Tibial nerve (tissue), 4 donors: ENCODE data around the gene SNAI3. TPM values are rescaled to one million over a fixed set of nuclear protein-coding genes. Genes with fewer than 3 reads are reported as not detected.

Experiments
- DNase-seq, 2 donors: peaks; one replicate each; pipeline ENCODE4 v3.0.0-alpha.2; 2019; ENCODE audit warnings: low spot score in 2 of 2
- H3K27ac ChIP-seq, 4 donors: fragments of 200-600 bp; sonication (generic) in 3 of 4; one replicate each; pipeline ENCODE4 v1.5.1; 2017 to 2019; ENCODE audit warnings: mild to moderate bottlenecking in 1 of 4
- H3K27me3 ChIP-seq, 2 donors: fragments of 200-600 bp; sonication (generic) in 1 of 2; one replicate each; pipeline versions ENCODE4 v1.5.1 to v1.6.0; 2017 to 2019
- H3K36me3 ChIP-seq, 3 donors: fragments of 200-600 bp; sonication (generic); one replicate each; pipeline ENCODE4 v1.5.1; 2018 to 2019
- H3K4me1 ChIP-seq, 4 donors: fragments of 200-600 bp; sonication (generic) in 3 of 4; one replicate each; pipeline ENCODE4 v1.5.1; 2017 to 2019
- H3K4me3 ChIP-seq, 4 donors: fragments of 200-600 bp; sonication (generic) in 3 of 4; one replicate each; pipeline ENCODE4 v1.5.1; 2017 to 2019; ENCODE audit warnings: mild to moderate bottlenecking in 1 of 4, moderate library complexity in 1 of 4
- H3K9me3 ChIP-seq, 4 donors: fragments of 200-600 bp; sonication (generic) in 3 of 4; one replicate each; pipeline ENCODE4 v1.5.1; 2017 to 2019
- CTCF ChIP-seq, 5 experiments: fragments of 200-600 bp in 3 of 5; fragments of 450-650 bp in 2 of 5; sonication (generic) in 3 of 5; IDR thresholded peaks; one replicate each; pipeline ENCODE4 v1.5.1; 2016 to 2019; ENCODE audit warnings: antibody characterized with exemption in 5 of 5, mild to moderate bottlenecking in 3 of 5, moderate library complexity in 2 of 5
- EP300 ChIP-seq, 2 donors: sonication (generic); formaldehyde crosslinking; IDR thresholded peaks; one replicate each; pipeline ENCODE4 v1.6.1; 2017; ENCODE audit warnings: antibody characterized with exemption in 2 of 2, mild to moderate bottlenecking in 1 of 2
- POLR2A ChIP-seq, 2 donors: fragments of 450-650 bp; IDR thresholded peaks; one replicate each; pipeline ENCODE4 v1.6.1; 2017; ENCODE audit warnings: antibody characterized with exemption in 2 of 2, mild to moderate bottlenecking in 2 of 2, moderate library complexity in 2 of 2
- WGBS, 2 donors: methylation state at CpG; one replicate each; pipeline ENCODE4 v1.1.5; 2018; 5-methylcytosine and 5-hydroxymethylcytosine counted together
- total RNA-seq, 4 donors: library from RNA; depleted of rRNA; stranded (reverse); fragments of >200 nt; gene quantifications; one replicate each; pipeline ENCODE4 v1.1.0, GENCODE V29; 2016

SNAI3 gene
- total RNA-seq, 4 donors from 2014 or later = 0.87 to 1.2 (median 1.0) TPM

DNA sequence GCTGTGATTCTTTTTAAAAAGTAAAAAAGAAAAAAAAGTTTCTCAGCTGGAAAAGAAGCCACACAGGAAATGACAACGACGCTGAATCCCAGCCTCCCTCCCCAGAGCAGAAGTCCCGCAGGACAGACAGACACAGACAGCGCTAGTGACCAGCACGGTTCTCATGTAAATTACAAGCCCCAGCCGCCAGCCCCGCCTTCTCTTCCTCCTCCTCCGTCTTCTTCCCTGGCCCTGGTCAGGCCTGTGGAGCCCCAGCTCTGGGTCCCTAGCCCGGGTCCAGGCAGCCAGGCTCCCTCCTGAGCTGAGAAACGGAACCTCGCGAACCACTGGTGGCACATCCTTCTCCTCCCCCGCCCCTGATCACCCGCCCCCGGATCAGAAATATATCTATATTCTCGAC is 54.9 kb downstream of the SNAI3 start:
- Histone ChIP-seq H3K9me3 (no peaks in the 10 kb centered on the region), H3K36me3 (peaks cover 0 to 80% (median 12%) of the 10 kb centered on the region in 3 donors), H3K4me3 (no peak overlapping the region), H3K4me1 (peaks cover 0 to 19% (median 8%) of the 10 kb centered on the region in 4 donors), H3K27ac (no peak overlapping the region), H3K27me3 (peaks cover 0 to 21% of the 10 kb centered on the region in 2 donors)
- DNase-seq = no peak
- TF ChIP-seq EP300 (IDR thresholded peaks at IDR 0.05) (no peak), CTCF (IDR thresholded peaks at IDR 0.05) (no peak), POLR2A (IDR thresholded peaks at IDR 0.05) (no peak)
- 69% methylated on average over 16 of the region's 16 CpGs for WGBS, 2 donors

- Histone ChIP-seq H3K36me3 (peaks cover 0 to 84% (median 12%) of the 10 kb centered on the region in 3 donors), H3K27me3 (peaks cover 0 to 18% of the 10 kb centered on the region in 2 donors), H3K9me3 (no peaks in the 10 kb centered on the region), H3K27ac (no peak overlapping the region), H3K4me1 (peaks cover 0 to 19% (median 8%) of the 10 kb centered on the region in 4 donors), H3K4me3 (no peak overlapping the region)
- WGBS, 2 donors = 86 to 90% methylated on average over 19 to 23 of the region's 23 CpGs
- TF ChIP-seq CTCF (IDR thresholded peaks at IDR 0.05) (no peak), POLR2A (IDR thresholded peaks at IDR 0.05) (no peak), EP300 (IDR thresholded peaks at IDR 0.05) (no peak)
- DNase-seq = no peak
Measured at GRCh38 chr16:88630941-88631340, 55.4 kb downstream of the SNAI3 start.

GRCh38 chr16:88630433-88630832 is 55.9 kb downstream of the SNAI3 start:
- Histone ChIP-seq H3K36me3 (peaks cover 0 to 90% (median 12%) of the 10 kb centered on the region in 3 donors), H3K4me1 (peaks cover 0 to 19% (median 8%) of the 10 kb centered on the region in 4 donors), H3K4me3 (no peak overlapping the region), H3K27ac (no peak overlapping the region), H3K27me3 (peaks cover 0 to 15% of the 10 kb centered on the region in 2 donors), H3K9me3 (no peaks in the 10 kb centered on the region)
- no peak for DNase-seq
- 75 to 98% methylated on average over 5 to 8 of the region's 12 CpGs for WGBS, 2 donors
- TF ChIP-seq EP300 (IDR thresholded peaks at IDR 0.05) (no peak), POLR2A (IDR thresholded peaks at IDR 0.05) (no peak), CTCF (IDR thresholded peaks at IDR 0.05) (no peak)

DNA sequence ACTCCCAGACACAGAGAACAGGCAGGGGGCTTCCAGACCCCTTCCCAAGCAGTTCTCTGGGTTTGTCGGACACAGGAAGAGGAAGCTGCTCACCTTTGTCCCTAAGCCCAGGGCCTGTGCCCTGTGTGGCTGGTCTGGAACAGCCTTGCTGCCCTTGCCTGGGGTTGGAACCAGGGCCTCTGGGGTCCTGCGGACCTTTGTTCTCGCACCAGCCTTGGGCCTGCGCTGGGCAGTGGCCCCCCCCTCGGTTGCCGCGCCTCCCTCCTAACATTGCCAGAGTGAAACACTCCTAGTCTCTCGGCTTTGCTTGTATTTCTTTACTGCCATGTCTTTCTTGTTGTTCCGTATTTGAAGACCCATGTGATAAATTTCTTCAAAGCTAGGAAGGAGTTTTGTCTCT is 56.5 kb downstream of the SNAI3 start:
- Histone ChIP-seq H3K4me1 (peaks cover 0 to 16% (median 7%) of the 10 kb centered on the region in 4 donors), H3K9me3 (no peaks in the 10 kb centered on the region), H3K27me3 (peaks cover 0 to 9% of the 10 kb centered on the region in 2 donors), H3K4me3 (no peak overlapping the region), H3K36me3 (peaks cover 0 to 96% (median 12%) of the 10 kb centered on the region in 3 donors), H3K27ac (no peak overlapping the region)
- TF ChIP-seq CTCF (IDR thresholded peaks at IDR 0.05) (no peak), POLR2A (IDR thresholded peaks at IDR 0.05) (no peak), EP300 (IDR thresholded peaks at IDR 0.05) (no peak)
- WGBS, 2 donors = 82 to 87% methylated on average over 9 of the region's 9 CpGs
- no peak for DNase-seq

DNA sequence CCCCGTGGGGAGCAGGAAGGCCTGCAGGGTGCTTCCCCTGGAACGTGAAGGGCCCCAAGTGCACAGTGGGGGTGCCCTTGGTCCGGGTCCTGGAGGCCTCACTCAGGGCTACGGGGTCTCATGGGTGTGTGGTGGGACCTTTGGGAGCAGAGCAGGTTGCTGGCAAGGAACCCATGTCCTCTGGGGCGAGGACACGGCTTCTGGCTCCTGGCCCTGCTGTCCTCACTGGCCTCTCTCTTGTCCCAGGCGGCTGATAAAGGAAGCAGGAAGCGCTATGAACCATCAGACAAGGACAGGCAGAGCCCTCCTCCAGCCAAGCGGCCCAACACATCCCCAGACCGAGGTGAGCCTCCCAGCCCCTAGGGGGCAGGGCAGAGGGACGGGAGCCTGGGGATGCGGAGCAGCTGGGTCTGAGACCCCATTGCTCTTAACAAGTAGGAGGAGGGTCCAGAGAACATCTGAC is 57.8 kb downstream of the SNAI3 start:
- DNase-seq = no peak
- no peaks in the 10 kb centered on the region for H3K27me3 ChIP-seq
- no peak overlapping the region for H3K4me3 ChIP-seq
- H3K27ac ChIP-seq = no peak overlapping the region
- TF ChIP-seq CTCF (IDR thresholded peaks at IDR 0.05) (no peak), EP300 (IDR thresholded peaks at IDR 0.05) (no peak)
- peaks cover 0 to 3% (median under 1%) of the 10 kb centered on the region in 4 donors for H3K4me1 ChIP-seq
- H3K9me3 ChIP-seq = no peaks in the 10 kb centered on the region
- WGBS, 2 donors = 70 to 76% methylated on average over 10 to 11 of the region's 12 CpGs
- peaks cover 0 to 100% (median 23%) of the 10 kb centered on the region in 3 donors for H3K36me3 ChIP-seq

Other genes with a start within 250 kb of the SNAI3 start
- gene ZFPM1, start 233.2 kb downstream of the SNAI3 start, total RNA-seq = 1 to 10 TPM in 1 of 4 donors, under 1 TPM in 3; 0.44 to 1.2 (median 0.71) TPM
- 10 to 100 TPM; 19.7 to 52.2 (median 28.1) TPM for gene ZC3H18, start 116.1 kb downstream of the SNAI3 start, total RNA-seq
- gene IL17C, start 47.9 kb downstream of the SNAI3 start, total RNA-seq = not detected
- gene CYBA, start 35.5 kb downstream of the SNAI3 start, total RNA-seq = 100 to 1,000 TPM in 2 of 4 donors, 10 to 100 TPM in 2; 86.3 to 199 (median 121) TPM
- 10 to 100 TPM; 32.7 to 49.4 (median 39.9) TPM for gene MVD, start 23.4 kb downstream of the SNAI3 start, total RNA-seq
- gene RNF166, start 19.9 kb upstream of the SNAI3 start, total RNA-seq = 10 to 100 TPM; 36.5 to 56.7 (median 43.5) TPM
- 10 to 100 TPM; 12.3 to 22.5 (median 12.5) TPM for gene CTU2, start 20.0 kb upstream of the SNAI3 start, total RNA-seq
- 100 to 1,000 TPM in 3 of 4 donors, 10 to 100 TPM in 1; 90.5 to 309 (median 165) TPM for gene PIEZO1, start 98.7 kb upstream of the SNAI3 start, total RNA-seq
- 1 to 10 TPM in 2 of 4 donors, under 1 TPM in 1, not detected in 1; 0.44 to 1.5 (median 1.4) TPM for gene CDT1, start 117.3 kb upstream of the SNAI3 start, total RNA-seq
- gene APRT, start 125.4 kb upstream of the SNAI3 start, total RNA-seq = 100 to 1,000 TPM in 2 of 4 donors, 10 to 100 TPM in 2; 83.4 to 157 (median 106) TPM
- 10 to 100 TPM; 15.1 to 80.1 (median 43.2) TPM for gene GALNS, start 170.4 kb upstream of the SNAI3 start, total RNA-seq
- gene TRAPPC2L, start 170.6 kb upstream of the SNAI3 start, total RNA-seq = 10 to 100 TPM; 18.0 to 36.6 (median 22.9) TPM
- not detected for gene PABPN1L, start 180.2 kb upstream of the SNAI3 start, total RNA-seq